ENCODE results near the gene FIGN.

The FIGN gene

DNA sequence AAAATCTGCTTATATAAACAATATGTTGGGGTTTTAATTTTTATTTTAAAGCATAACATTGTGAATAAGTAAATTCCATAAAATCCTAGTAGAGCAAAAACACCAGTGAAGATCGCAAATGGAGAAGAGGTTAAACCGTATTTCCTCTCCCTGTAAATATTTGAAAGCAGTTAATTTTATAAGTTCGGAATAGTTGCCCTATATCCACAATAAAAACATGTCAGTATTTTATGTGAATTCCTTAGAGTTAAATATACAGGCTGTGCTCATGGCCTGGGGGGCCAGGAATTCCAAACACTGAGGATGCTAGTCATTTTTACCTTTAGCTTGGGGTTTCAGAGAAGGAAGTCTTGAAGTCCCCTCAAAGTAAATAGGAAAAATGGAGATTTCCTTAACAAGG is 135.0 kb downstream of the FIGN start:
- TF ChIP-seq, protein P1, sequence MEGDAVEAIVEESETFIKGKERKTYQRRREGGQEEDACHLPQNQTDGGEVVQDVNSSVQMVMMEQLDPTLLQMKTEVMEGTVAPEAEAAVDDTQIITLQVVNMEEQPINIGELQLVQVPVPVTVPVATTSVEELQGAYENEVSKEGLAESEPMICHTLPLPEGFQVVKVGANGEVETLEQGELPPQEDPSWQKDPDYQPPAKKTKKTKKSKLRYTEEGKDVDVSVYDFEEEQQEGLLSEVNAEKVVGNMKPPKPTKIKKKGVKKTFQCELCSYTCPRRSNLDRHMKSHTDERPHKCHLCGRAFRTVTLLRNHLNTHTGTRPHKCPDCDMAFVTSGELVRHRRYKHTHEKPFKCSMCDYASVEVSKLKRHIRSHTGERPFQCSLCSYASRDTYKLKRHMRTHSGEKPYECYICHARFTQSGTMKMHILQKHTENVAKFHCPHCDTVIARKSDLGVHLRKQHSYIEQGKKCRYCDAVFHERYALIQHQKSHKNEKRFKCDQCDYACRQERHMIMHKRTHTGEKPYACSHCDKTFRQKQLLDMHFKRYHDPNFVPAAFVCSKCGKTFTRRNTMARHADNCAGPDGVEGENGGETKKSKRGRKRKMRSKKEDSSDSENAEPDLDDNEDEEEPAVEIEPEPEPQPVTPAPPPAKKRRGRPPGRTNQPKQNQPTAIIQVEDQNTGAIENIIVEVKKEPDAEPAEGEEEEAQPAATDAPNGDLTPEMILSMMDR (IDR thresholded peaks at IDR 0.05; ENCODE audit: borderline replicate concordance, extremely low read depth, low read length, poor library complexity, severe bottlenecking) = no peak
- TF ChIP-seq EZH2 (IDR thresholded peaks at IDR 0.05; ENCODE audit: borderline replicate concordance, low read depth, low read length, severe bottlenecking) = no peak
- no peak overlapping the region for H2AFZ ChIP-seq (ENCODE audit: low read depth, low read length)
- no peaks in the 10 kb centered on the region for H3K4me1 ChIP-seq (ENCODE audit: insufficient read depth, low read length)
- DNase-seq (no peak), ATAC-seq (ENCODE audit: insufficient read depth, low read depth) (no peak)
- no peak overlapping the region for H3K4me2 ChIP-seq (ENCODE audit: insufficient read depth, low read length)
- no peaks in the 10 kb centered on the region for H3K79me2 ChIP-seq (ENCODE audit: insufficient read depth, low read length)
- H3K36me3 ChIP-seq (ENCODE audit: insufficient read depth, low read length) = no peaks in the 10 kb centered on the region
- H3K9ac ChIP-seq (ENCODE audit: low read depth, low read length) = no peak overlapping the region
- H3K9me3 ChIP-seq (ENCODE audit: insufficient read depth, low read length, severe bottlenecking) = no peaks in the 10 kb centered on the region
- no peaks in the 10 kb centered on the region for H4K20me1 ChIP-seq (ENCODE audit: insufficient read depth, low read length)
- no peaks in the 10 kb centered on the region for H3K27me3 ChIP-seq (ENCODE audit: insufficient read depth, low read length, poor library complexity)
- no peak overlapping the region for H3K27ac ChIP-seq (ENCODE audit: low read length)
- H3K4me3 ChIP-seq (ENCODE audit: low read depth in 1 of 2, low read length in 2 of 2) = no peak overlapping the region

GRCh38 chr2:163595028-163595427 is 140.8 kb downstream of the FIGN start:
- no peaks in the 10 kb centered on the region for H4K20me1 ChIP-seq (ENCODE audit: insufficient read depth, low read length)
- no peaks in the 10 kb centered on the region for H3K9me3 ChIP-seq (ENCODE audit: insufficient read depth, low read length, severe bottlenecking)
- H3K4me3 ChIP-seq (ENCODE audit: low read depth in 1 of 2, low read length in 2 of 2) = no peak overlapping the region
- no peaks in the 10 kb centered on the region for H3K79me2 ChIP-seq (ENCODE audit: insufficient read depth, low read length)
- no peak overlapping the region for H2AFZ ChIP-seq (ENCODE audit: low read depth, low read length)
- H3K9ac ChIP-seq (ENCODE audit: low read depth, low read length) = no peak overlapping the region
- H3K27me3 ChIP-seq (ENCODE audit: insufficient read depth, low read length, poor library complexity) = no peaks in the 10 kb centered on the region
- TF ChIP-seq EZH2 (IDR thresholded peaks at IDR 0.05; ENCODE audit: borderline replicate concordance, low read depth, low read length, severe bottlenecking) = no peak
- TF ChIP-seq, protein P1 (IDR thresholded peaks at IDR 0.05; ENCODE audit: borderline replicate concordance, extremely low read depth, low read length, poor library complexity, severe bottlenecking) = no peak
- no peaks in the 10 kb centered on the region for H3K4me1 ChIP-seq (ENCODE audit: insufficient read depth, low read length)
- no peak overlapping the region for H3K4me2 ChIP-seq (ENCODE audit: insufficient read depth, low read length)
- no peaks in the 10 kb centered on the region for H3K36me3 ChIP-seq (ENCODE audit: insufficient read depth, low read length)
- DNase-seq (no peak), ATAC-seq (ENCODE audit: insufficient read depth, low read depth) (no peak)
- no peak overlapping the region for H3K27ac ChIP-seq (ENCODE audit: low read length)

- no peak for ATAC-seq (ENCODE audit: insufficient read depth, low read depth)
Observed at GRCh38 chr2:163594497-163594896, 141.3 kb downstream of the FIGN start.

More at GRCh38 chr2:163594497-163594896, 141.3 kb downstream of the FIGN start:
- DNase-seq = no peak
- H3K79me2 ChIP-seq (ENCODE audit: insufficient read depth, low read length) = no peaks in the 10 kb centered on the region
- H3K4me1 ChIP-seq (ENCODE audit: insufficient read depth, low read length) = no peaks in the 10 kb centered on the region
- H4K20me1 ChIP-seq (ENCODE audit: insufficient read depth, low read length) = no peaks in the 10 kb centered on the region
- no peaks in the 10 kb centered on the region for H3K27me3 ChIP-seq (ENCODE audit: insufficient read depth, low read length, poor library complexity)
- TF ChIP-seq, protein P1 (IDR thresholded peaks at IDR 0.05; ENCODE audit: borderline replicate concordance, extremely low read depth, low read length, poor library complexity, severe bottlenecking) = no peak
- TF ChIP-seq EZH2 (IDR thresholded peaks at IDR 0.05; ENCODE audit: borderline replicate concordance, low read depth, low read length, severe bottlenecking) = no peak
- H3K4me3 ChIP-seq (ENCODE audit: low read depth in 1 of 2, low read length in 2 of 2) = no peak overlapping the region
- H2AFZ ChIP-seq (ENCODE audit: low read depth, low read length) = no peak overlapping the region
- H3K36me3 ChIP-seq (ENCODE audit: insufficient read depth, low read length) = no peaks in the 10 kb centered on the region
- H3K27ac ChIP-seq (ENCODE audit: low read length) = no peak overlapping the region
- H3K9ac ChIP-seq (ENCODE audit: low read depth, low read length) = no peak overlapping the region
- no peaks in the 10 kb centered on the region for H3K9me3 ChIP-seq (ENCODE audit: insufficient read depth, low read length, severe bottlenecking)
- no peak overlapping the region for H3K4me2 ChIP-seq (ENCODE audit: insufficient read depth, low read length)

Data from DND-41 (cell line).